ENCODE results near the gene TOGARAM2.
A peak's percentile ranks its signal among the peaks of the same experiment; 100 is the strongest.

The TOGARAM2 gene

GRCh38 chr2:29065068-29065811 lies 84.1 kb downstream of the TOGARAM2 start:
- Histone ChIP-seq H3K4me3 (no peak overlapping the region), H3K27ac (peak overlapping the region in 1 of 2 donors; percentile 78)
- TF ChIP-seq CTCF (IDR thresholded peaks at IDR 0.05) = no peak
- DNase-seq (ENCODE audit: low spot score) = no peak

GRCh38 chr2:29066271-29066860 lies 85.3 kb downstream of the TOGARAM2 start:
- H3K27ac ChIP-seq = peak overlapping the region in 1 of 2 donors; percentile 61
- TF ChIP-seq CTCF (IDR thresholded peaks at IDR 0.05) = no peak
- H3K4me3 ChIP-seq = no peak overlapping the region
- no peak for DNase-seq (ENCODE audit: low spot score)

GRCh38 chr2:29066997-29067605 lies 86.0 kb downstream of the TOGARAM2 start:
- Histone ChIP-seq H3K4me3 (no peak overlapping the region), H3K27ac (no peak overlapping the region)
- no peak for TF ChIP-seq CTCF (IDR thresholded peaks at IDR 0.05)
- DNase-seq (ENCODE audit: low spot score) = no peak

GRCh38 chr2:29068513-29068912 lies 87.4 kb downstream of the TOGARAM2 start:
- H3K4me3 ChIP-seq = no peak overlapping the region
- TF ChIP-seq CTCF (IDR thresholded peaks at IDR 0.05) = no peak
- H3K27ac ChIP-seq = no peak overlapping the region
- DNase-seq (ENCODE audit: low spot score) = no peak

- DNase-seq (ENCODE audit: low spot score) = no peak
- H3K27ac ChIP-seq = no peak overlapping the region
- no peak overlapping the region for H3K4me3 ChIP-seq
- no peak for TF ChIP-seq CTCF (IDR thresholded peaks at IDR 0.05)
Measured at GRCh38 chr2:29070526-29070925, 89.4 kb downstream of the TOGARAM2 start.

GRCh38 chr2:29071032-29071975 lies 90.2 kb downstream of the TOGARAM2 start:
- no peak for DNase-seq (ENCODE audit: low spot score)
- Histone ChIP-seq H3K27ac (no peak overlapping the region), H3K4me3 (no peak overlapping the region)
- TF ChIP-seq CTCF (IDR thresholded peaks at IDR 0.05) = no peak
